Measurements from ENCODE around the gene ZNF784. TPM values are rescaled to one million over a fixed set of nuclear protein-coding genes. Genes with fewer than 3 reads are reported as not detected.

Gene ZNF784
- total RNA-seq, 3 donors from 2014 or later: 2.6 to 6.7 (median 4.9) TPM

DNA sequence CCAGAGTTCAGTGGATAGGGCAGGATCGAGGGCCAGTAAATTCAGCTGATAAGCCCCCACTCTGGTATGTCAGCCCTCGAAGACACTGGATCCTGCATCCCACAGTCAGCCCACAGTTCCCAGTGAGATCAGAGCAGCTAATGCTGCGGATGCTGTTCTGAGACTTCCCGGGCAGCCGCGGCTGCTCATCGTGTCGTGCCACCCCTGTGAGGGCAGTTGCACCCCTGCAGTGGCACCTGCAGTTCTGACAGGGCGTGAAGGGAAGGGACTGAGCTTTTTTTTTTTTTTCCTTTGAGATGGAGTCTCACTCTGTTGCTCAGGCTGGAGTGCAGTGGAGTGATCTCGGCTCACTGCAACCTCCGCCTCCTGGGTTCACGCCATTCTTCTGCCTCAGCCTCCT, 43.1 kb upstream of the ZNF784 start:
- H3K4me1 ChIP-seq: no peaks in the 10 kb centered on the region
- intact Hi-C loops (cut with DNase I; ENCODE audit: low total_unique reads): no loop called here
- no peak for TF ChIP-seq POLR2A (IDR thresholded peaks at IDR 0.05)
- TF ChIP-seq POLR2AphosphoS5 (IDR thresholded peaks at IDR 0.05): no peak
- TF ChIP-seq, protein P1, sequence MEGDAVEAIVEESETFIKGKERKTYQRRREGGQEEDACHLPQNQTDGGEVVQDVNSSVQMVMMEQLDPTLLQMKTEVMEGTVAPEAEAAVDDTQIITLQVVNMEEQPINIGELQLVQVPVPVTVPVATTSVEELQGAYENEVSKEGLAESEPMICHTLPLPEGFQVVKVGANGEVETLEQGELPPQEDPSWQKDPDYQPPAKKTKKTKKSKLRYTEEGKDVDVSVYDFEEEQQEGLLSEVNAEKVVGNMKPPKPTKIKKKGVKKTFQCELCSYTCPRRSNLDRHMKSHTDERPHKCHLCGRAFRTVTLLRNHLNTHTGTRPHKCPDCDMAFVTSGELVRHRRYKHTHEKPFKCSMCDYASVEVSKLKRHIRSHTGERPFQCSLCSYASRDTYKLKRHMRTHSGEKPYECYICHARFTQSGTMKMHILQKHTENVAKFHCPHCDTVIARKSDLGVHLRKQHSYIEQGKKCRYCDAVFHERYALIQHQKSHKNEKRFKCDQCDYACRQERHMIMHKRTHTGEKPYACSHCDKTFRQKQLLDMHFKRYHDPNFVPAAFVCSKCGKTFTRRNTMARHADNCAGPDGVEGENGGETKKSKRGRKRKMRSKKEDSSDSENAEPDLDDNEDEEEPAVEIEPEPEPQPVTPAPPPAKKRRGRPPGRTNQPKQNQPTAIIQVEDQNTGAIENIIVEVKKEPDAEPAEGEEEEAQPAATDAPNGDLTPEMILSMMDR (IDR thresholded peaks at IDR 0.05): no peak
- H3K27me3 ChIP-seq: no peaks in the 10 kb centered on the region
- no peak overlapping the region for H3K4me3 ChIP-seq
- no peak for DNase-seq (ENCODE audit: low spot score in 2 of 2)
- H3K9me3 ChIP-seq: no peaks in the 10 kb centered on the region
- H3K27ac ChIP-seq: no peak overlapping the region
- H3K36me3 ChIP-seq: peaks cover 40% of the 10 kb centered on the region

DNA sequence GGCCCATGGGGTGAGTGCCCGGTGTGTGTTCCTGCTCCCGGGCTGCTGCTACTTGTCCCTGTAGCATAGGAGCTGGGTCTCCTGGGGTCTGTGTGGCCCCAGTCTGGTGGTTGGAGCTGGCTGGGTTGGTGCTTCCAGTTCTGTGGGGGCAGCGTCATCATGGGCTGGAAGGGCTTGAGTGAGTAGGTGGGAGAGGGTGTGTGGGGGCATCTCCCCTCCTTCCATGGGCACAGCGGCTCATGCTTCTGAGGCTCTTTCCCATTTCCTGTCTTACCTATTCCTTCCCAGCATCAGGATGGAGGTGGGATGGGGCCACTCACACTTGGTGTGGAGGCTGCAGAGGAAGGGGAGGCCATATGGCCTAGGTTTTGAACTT, 42.6 kb upstream of the ZNF784 start:
- no peak for DNase-seq (ENCODE audit: low spot score in 2 of 2)
- Histone ChIP-seq H3K4me3 (no peak overlapping the region), H3K9me3 (no peaks in the 10 kb centered on the region), H3K27ac (no peak overlapping the region), H3K36me3 (peaks cover 40% of the 10 kb centered on the region), H3K27me3 (no peaks in the 10 kb centered on the region), H3K4me1 (no peaks in the 10 kb centered on the region)
- intact Hi-C loops (cut with DNase I; ENCODE audit: low total_unique reads): no loop called here
- TF ChIP-seq POLR2A (IDR thresholded peaks at IDR 0.05): no peak
- TF ChIP-seq, protein P1 (IDR thresholded peaks at IDR 0.05): no peak
- TF ChIP-seq POLR2AphosphoS5 (IDR thresholded peaks at IDR 0.05): no peak

DNA sequence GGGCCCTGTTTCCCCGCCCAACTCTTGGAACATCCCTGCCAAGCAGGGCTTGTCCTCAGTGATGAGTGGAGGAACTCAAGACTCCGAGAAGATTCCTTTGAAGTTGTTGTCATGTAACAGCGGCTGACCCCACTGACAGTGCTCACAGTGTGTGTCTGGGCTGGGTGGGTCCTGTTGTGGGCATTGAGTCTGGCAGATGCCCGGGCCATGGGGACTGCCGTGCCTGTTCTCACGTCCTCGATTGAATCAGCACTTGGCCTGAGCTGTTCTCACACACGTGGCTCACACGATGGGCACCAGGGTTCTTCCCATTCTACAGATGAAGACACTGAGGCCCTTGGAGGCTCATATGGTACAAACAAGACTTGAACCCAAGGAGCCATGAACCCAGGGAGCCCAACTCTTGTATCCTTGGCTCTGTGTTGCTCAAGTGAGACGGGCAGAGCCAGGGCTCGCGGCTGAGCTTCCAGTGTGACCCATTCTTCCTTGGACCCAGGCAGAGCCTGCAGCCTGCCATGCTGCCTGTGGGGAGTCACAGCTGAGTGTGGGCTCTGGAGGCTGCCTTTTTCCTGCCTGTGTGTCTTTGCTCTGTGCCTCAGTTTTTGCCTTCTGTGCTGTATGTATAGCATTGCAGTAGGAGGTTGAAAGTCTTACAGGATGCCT, 42.1 kb upstream of the ZNF784 start:
- TF ChIP-seq POLR2AphosphoS5 (IDR thresholded peaks at IDR 0.05): no peak
- TF ChIP-seq POLR2A (IDR thresholded peaks at IDR 0.05): no peak
- TF ChIP-seq, protein P1 (IDR thresholded peaks at IDR 0.05): no peak
- Histone ChIP-seq H3K27me3 (no peaks in the 10 kb centered on the region), H3K4me3 (no peak overlapping the region), H3K36me3 (peaks cover 40% of the 10 kb centered on the region), H3K27ac (no peak overlapping the region), H3K9me3 (no peaks in the 10 kb centered on the region), H3K4me1 (no peaks in the 10 kb centered on the region)
- DNase-seq (ENCODE audit: low spot score in 2 of 2): no peak
- intact Hi-C loops (cut with DNase I; ENCODE audit: low total_unique reads): no loop called here

DNA sequence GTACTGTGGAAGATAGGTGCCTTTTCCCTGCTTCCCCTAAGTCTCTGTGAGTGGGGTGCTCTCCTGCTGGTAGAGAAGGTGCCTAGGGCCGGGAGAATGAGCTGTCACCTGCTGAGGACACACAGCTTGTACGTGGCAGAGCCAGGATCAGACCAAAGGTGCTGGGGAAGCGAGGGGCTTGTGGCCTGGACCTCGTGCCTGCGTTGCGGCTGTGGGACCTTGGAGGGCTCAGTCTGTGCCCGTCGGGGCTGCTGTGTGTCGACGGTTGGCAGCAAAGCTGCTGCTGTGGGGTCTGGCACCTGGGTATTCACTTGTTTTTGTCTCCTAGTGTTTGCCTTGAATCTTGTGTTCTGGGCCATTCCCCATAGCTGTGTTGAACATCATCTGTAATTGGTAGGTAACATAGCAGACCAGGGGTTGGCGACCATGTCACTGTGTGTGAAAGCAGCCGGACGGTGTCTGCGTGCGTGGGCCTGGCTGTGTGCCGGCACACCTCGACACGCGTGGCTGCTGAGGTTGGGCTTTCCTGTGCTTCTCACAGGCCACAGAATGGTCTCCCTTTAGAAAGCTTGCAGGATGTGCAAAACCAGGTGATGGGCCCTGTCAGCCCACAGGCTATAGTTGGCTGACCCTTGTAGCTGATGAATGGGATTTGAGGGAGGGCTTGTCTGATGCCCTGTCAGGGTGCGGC, 39.6 kb upstream of the ZNF784 start:
- H3K27ac ChIP-seq: no peak overlapping the region
- H3K4me1 ChIP-seq: peaks cover 3 to 4% of the 10 kb centered on the region in 2 donors
- DNase-seq (ENCODE audit: low spot score in 2 of 2): no peak
- H3K4me3 ChIP-seq: no peak overlapping the region
- no peak for TF ChIP-seq POLR2A (IDR thresholded peaks at IDR 0.05)
- no peak for TF ChIP-seq POLR2AphosphoS5 (IDR thresholded peaks at IDR 0.05)
- TF ChIP-seq, protein P1 (IDR thresholded peaks at IDR 0.05): no peak
- H3K9me3 ChIP-seq: no peaks in the 10 kb centered on the region
- H3K36me3 ChIP-seq: peaks cover 35% of the 10 kb centered on the region
- no peaks in the 10 kb centered on the region for H3K27me3 ChIP-seq
- intact Hi-C loops (cut with DNase I; ENCODE audit: low total_unique reads): no loop called here

DNA sequence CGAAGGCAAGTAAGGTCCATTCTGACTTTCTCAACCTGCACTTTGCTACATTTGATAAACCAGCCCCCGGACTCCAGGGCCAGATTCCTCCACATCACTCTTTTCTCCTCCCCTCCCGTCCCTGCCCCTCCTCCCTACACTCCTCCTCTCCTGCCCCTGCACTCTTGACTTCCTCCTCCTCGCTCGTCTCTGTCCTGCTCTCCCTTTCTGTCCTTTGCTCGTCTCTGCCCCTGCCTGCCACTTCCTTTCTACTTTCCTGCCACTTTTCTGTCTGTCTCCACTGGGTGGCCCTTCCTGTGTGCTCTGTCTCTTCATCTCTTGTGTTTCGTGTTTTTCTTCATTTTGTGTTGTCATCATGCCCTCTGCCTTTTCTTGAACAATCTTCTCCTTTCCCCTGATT, 37.5 kb upstream of the ZNF784 start:
- Histone ChIP-seq H3K4me1 (peaks cover 14 to 26% of the 10 kb centered on the region in 2 donors), H3K9me3 (no peaks in the 10 kb centered on the region), H3K4me3 (no peak overlapping the region), H3K27ac (no peak overlapping the region), H3K36me3 (peaks cover 31% of the 10 kb centered on the region), H3K27me3 (no peaks in the 10 kb centered on the region)
- TF ChIP-seq POLR2A (IDR thresholded peaks at IDR 0.05) (no peak), POLR2AphosphoS5 (IDR thresholded peaks at IDR 0.05) (no peak)
- TF ChIP-seq, protein P1 (IDR thresholded peaks at IDR 0.05): no peak
- DNase-seq (ENCODE audit: low spot score in 2 of 2): no peak
- intact Hi-C loops (cut with DNase I; ENCODE audit: low total_unique reads): no loop called here

All from breast epithelium (tissue), 4 donors.